ENCODE data around the gene SYNGAP1.

Gene SYNGAP1

DNA sequence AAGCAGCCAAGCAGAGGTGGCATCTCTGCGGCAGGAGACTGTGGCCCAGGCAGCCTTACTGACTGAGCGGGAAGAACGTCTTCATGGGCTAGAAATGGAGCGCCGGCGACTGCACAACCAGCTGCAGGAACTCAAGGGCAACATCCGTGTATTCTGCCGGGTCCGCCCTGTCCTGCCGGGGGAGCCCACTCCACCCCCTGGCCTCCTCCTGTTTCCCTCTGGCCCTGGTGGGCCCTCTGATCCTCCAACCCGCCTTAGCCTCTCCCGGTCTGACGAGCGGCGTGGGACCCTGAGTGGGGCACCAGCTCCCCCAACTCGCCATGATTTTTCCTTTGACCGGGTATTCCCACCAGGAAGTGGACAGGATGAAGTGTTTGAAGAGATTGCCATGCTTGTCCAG lies 15.0 kb upstream of the SYNGAP1 start:
- WGBS, 2 donors (ENCODE audit: extremely low coverage in 2 of 2, insufficient read length in 2 of 2, insufficient replicate concordance in 1 of 2), result no CpG with 5 or more reads among the region's 17 CpGs

DNA sequence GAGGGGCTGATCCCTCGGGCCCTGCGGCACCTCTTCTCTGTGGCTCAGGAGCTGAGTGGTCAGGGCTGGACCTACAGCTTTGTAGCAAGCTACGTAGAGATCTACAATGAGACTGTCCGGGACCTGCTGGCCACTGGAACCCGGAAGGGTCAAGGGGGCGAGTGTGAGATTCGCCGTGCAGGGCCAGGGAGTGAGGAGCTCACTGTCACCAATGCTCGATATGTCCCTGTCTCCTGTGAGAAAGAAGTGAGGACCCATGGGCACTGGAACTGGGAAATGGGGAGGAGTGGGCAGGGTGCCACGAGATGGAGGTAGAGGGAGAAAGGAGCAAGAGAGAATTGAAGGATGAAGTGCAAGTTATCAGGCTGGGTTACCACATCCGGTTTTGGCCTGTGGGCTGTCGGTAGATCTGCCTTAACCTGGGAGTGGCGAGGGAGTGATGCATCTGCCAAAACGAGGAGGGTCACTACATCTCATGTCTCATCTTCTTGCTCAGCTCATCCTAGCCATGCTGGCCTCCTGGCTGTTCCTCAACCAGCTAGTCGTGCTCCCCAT lies 14.4 kb upstream of the SYNGAP1 start:
- no peaks in the 10 kb centered on the region for H3K27me3 ChIP-seq (ENCODE audit: control insufficient read depth in 3 of 3, insufficient read depth in 3 of 3, low read depth in 1 of 3, low read length in 3 of 3)
- H2BK12ac ChIP-seq (ENCODE audit: low read length), result no peak overlapping the region
- H3K9me3 ChIP-seq (replicated peaks in 1 of 2; ENCODE audit: control insufficient read depth in 2 of 2, insufficient read depth in 1 of 2, low read depth in 1 of 2, low read length in 2 of 2), result no peaks in the 10 kb centered on the region
- peaks cover 0 to 4% of the 10 kb centered on the region in 2 donors for H3K4me1 ChIP-seq (ENCODE audit: control insufficient read depth in 2 of 2, insufficient read depth in 1 of 2, low read depth in 1 of 2, low read length in 2 of 2)
- H2BK5ac ChIP-seq (ENCODE audit: low read length), result no peak overlapping the region
- no peak overlapping the region for H3K4ac ChIP-seq (ENCODE audit: low read length)
- no peak overlapping the region for H3K4me2 ChIP-seq (ENCODE audit: insufficient read depth, low read length, poor library complexity, severe bottlenecking)
- H3K9ac ChIP-seq (ENCODE audit: low read depth, low read length, poor library complexity), result no peak overlapping the region
- H4K8ac ChIP-seq (ENCODE audit: low read depth, low read length), result peak overlapping the region; percentile 83
- no peak overlapping the region for H2AFZ ChIP-seq (ENCODE audit: low read length)
- H2BK15ac ChIP-seq (ENCODE audit: low read length), result no peak overlapping the region
- DNase-seq (ENCODE audit: low spot score), result no peak
- no CpG with 5 or more reads among the region's 15 CpGs for WGBS, 2 donors (ENCODE audit: extremely low coverage in 2 of 2, insufficient read length in 2 of 2, insufficient replicate concordance in 1 of 2)
- H2AK5ac ChIP-seq (ENCODE audit: low read depth, low read length), result no peak overlapping the region
- H4K91ac ChIP-seq (ENCODE audit: low read depth, low read length, poor library complexity), result no peak overlapping the region
- H3K14ac ChIP-seq (ENCODE audit: low read length), result no peak overlapping the region
- H2BK120ac ChIP-seq (ENCODE audit: low read depth, low read length), result no peak overlapping the region
- H3K18ac ChIP-seq (ENCODE audit: low read length), result no peak overlapping the region
- no peaks in the 10 kb centered on the region for H3K79me1 ChIP-seq (ENCODE audit: low read depth, low read length)
- no peak overlapping the region for H3K23ac ChIP-seq (ENCODE audit: low read depth, low read length, poor library complexity)
- H3K4me3 ChIP-seq (ENCODE audit: low read length in 2 of 2), result no peak overlapping the region
- no peak overlapping the region for H3K27ac ChIP-seq (replicated peaks; ENCODE audit: low read length)
- H3K36me3 ChIP-seq (replicated peaks in 1 of 2; ENCODE audit: control insufficient read depth in 2 of 2, insufficient read depth in 2 of 2, low read length in 2 of 2), result peaks cover 47 to 88% of the 10 kb centered on the region in 2 donors

More for the DNA sequence above, 15.0 kb upstream of the SYNGAP1 start:
- H3K18ac ChIP-seq (ENCODE audit: low read length), result no peak overlapping the region
- H3K9ac ChIP-seq (ENCODE audit: low read depth, low read length, poor library complexity), result no peak overlapping the region
- H3K27me3 ChIP-seq (ENCODE audit: control insufficient read depth in 3 of 3, insufficient read depth in 3 of 3, low read depth in 1 of 3, low read length in 3 of 3), result no peaks in the 10 kb centered on the region
- no peak overlapping the region for H3K14ac ChIP-seq (ENCODE audit: low read length)
- H3K9me3 ChIP-seq (replicated peaks in 1 of 2; ENCODE audit: control insufficient read depth in 2 of 2, insufficient read depth in 1 of 2, low read depth in 1 of 2, low read length in 2 of 2), result no peaks in the 10 kb centered on the region
- DNase-seq (ENCODE audit: low spot score), result no peak
- no peak overlapping the region for H3K23ac ChIP-seq (ENCODE audit: low read depth, low read length, poor library complexity)
- H2BK5ac ChIP-seq (ENCODE audit: low read length), result no peak overlapping the region
- H3K36me3 ChIP-seq (replicated peaks in 1 of 2; ENCODE audit: control insufficient read depth in 2 of 2, insufficient read depth in 2 of 2, low read length in 2 of 2), result peaks cover 48 to 94% of the 10 kb centered on the region in 2 donors
- H4K91ac ChIP-seq (ENCODE audit: low read depth, low read length, poor library complexity), result no peak overlapping the region
- no peak overlapping the region for H3K27ac ChIP-seq (replicated peaks; ENCODE audit: low read length)
- H2AFZ ChIP-seq (ENCODE audit: low read length), result no peak overlapping the region
- no peak overlapping the region for H2BK12ac ChIP-seq (ENCODE audit: low read length)
- peaks cover 0 to 4% of the 10 kb centered on the region in 2 donors for H3K4me1 ChIP-seq (ENCODE audit: control insufficient read depth in 2 of 2, insufficient read depth in 1 of 2, low read depth in 1 of 2, low read length in 2 of 2)
- no peak overlapping the region for H2BK15ac ChIP-seq (ENCODE audit: low read length)
- H3K79me1 ChIP-seq (ENCODE audit: low read depth, low read length), result no peaks in the 10 kb centered on the region
- no peak overlapping the region for H2AK5ac ChIP-seq (ENCODE audit: low read depth, low read length)
- H3K4me2 ChIP-seq (ENCODE audit: insufficient read depth, low read length, poor library complexity, severe bottlenecking), result no peak overlapping the region
- no peak overlapping the region for H4K8ac ChIP-seq (ENCODE audit: low read depth, low read length)
- no peak overlapping the region for H3K4ac ChIP-seq (ENCODE audit: low read length)
- H3K4me3 ChIP-seq (ENCODE audit: low read length in 2 of 2), result no peak overlapping the region
- H2BK120ac ChIP-seq (ENCODE audit: low read depth, low read length), result no peak overlapping the region

DNA sequence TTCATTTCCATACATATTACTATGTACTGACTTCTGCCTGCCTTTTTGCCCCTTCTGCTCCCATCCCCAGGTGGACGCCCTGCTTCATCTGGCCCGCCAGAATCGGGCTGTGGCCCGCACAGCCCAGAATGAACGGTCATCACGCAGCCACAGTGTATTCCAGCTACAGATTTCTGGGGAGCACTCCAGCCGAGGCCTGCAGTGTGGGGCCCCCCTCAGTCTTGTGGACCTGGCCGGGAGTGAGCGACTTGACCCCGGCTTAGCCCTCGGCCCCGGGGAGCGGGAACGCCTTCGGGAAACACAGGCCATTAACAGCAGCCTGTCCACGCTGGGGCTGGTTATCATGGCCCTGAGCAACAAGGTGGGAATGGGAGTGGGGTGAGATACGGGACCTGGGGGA lies 13.7 kb upstream of the SYNGAP1 start:
- no peak overlapping the region for H2BK120ac ChIP-seq (ENCODE audit: low read depth, low read length)
- H3K4ac ChIP-seq (ENCODE audit: low read length), result no peak overlapping the region
- H3K27me3 ChIP-seq (ENCODE audit: control insufficient read depth in 3 of 3, insufficient read depth in 3 of 3, low read depth in 1 of 3, low read length in 3 of 3), result no peaks in the 10 kb centered on the region
- peaks cover 47 to 82% of the 10 kb centered on the region in 2 donors for H3K36me3 ChIP-seq (replicated peaks in 1 of 2; ENCODE audit: control insufficient read depth in 2 of 2, insufficient read depth in 2 of 2, low read length in 2 of 2)
- peaks cover 0 to 4% of the 10 kb centered on the region in 2 donors for H3K4me1 ChIP-seq (ENCODE audit: control insufficient read depth in 2 of 2, insufficient read depth in 1 of 2, low read depth in 1 of 2, low read length in 2 of 2)
- WGBS, 2 donors (ENCODE audit: extremely low coverage in 2 of 2, insufficient read length in 2 of 2, insufficient replicate concordance in 1 of 2), result no CpG with 5 or more reads among the region's 17 CpGs
- no peak overlapping the region for H3K9ac ChIP-seq (ENCODE audit: low read depth, low read length, poor library complexity)
- H2BK12ac ChIP-seq (ENCODE audit: low read length), result no peak overlapping the region
- no peak overlapping the region for H3K14ac ChIP-seq (ENCODE audit: low read length)
- H3K23ac ChIP-seq (ENCODE audit: low read depth, low read length, poor library complexity), result no peak overlapping the region
- H4K8ac ChIP-seq (ENCODE audit: low read depth, low read length), result no peak overlapping the region
- no peak overlapping the region for H3K4me3 ChIP-seq (ENCODE audit: low read length in 2 of 2)
- no peaks in the 10 kb centered on the region for H3K79me1 ChIP-seq (ENCODE audit: low read depth, low read length)
- H3K18ac ChIP-seq (ENCODE audit: low read length), result no peak overlapping the region
- H2AFZ ChIP-seq (ENCODE audit: low read length), result no peak overlapping the region
- H3K4me2 ChIP-seq (ENCODE audit: insufficient read depth, low read length, poor library complexity, severe bottlenecking), result no peak overlapping the region
- H3K27ac ChIP-seq (replicated peaks; ENCODE audit: low read length), result no peak overlapping the region
- no peak for DNase-seq (ENCODE audit: low spot score)
- H3K9me3 ChIP-seq (replicated peaks in 1 of 2; ENCODE audit: control insufficient read depth in 2 of 2, insufficient read depth in 1 of 2, low read depth in 1 of 2, low read length in 2 of 2), result no peaks in the 10 kb centered on the region
- no peak overlapping the region for H4K91ac ChIP-seq (ENCODE audit: low read depth, low read length, poor library complexity)
- H2BK15ac ChIP-seq (ENCODE audit: low read length), result no peak overlapping the region
- no peak overlapping the region for H2BK5ac ChIP-seq (ENCODE audit: low read length)
- no peak overlapping the region for H2AK5ac ChIP-seq (ENCODE audit: low read depth, low read length)

DNA sequence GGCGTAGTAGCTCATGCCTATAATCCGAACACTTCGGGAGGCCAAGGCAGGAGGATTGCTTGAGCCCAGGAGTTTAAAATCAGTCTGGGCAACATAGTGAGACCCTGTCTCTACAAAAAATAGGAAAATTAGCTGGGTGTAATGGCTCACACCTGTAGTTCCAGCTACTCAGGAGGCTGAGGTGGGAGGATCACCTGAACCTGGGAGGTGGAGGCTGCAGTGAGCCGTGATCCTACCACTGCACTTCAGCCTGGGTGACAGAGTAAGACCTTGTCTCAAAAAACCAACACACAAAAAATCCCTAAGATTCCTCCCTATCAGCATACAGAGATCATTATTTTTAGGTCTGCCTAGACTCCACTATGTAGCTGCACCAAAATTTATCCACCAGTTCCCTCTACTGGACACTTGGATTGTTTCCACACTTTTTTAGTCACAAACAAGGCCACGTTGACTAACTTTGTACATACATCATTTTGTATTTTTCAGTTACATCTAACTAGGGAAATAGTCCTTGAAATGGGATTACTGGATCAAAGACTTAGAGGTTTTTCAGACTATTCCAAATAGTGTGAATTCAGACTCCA lies 12.6 kb upstream of the SYNGAP1 start:
- H2BK12ac ChIP-seq (ENCODE audit: low read length), result no peak overlapping the region
- no peak for DNase-seq (ENCODE audit: low spot score)
- H2BK120ac ChIP-seq (ENCODE audit: low read depth, low read length), result no peak overlapping the region
- H3K14ac ChIP-seq (ENCODE audit: low read length), result no peak overlapping the region
- no peak overlapping the region for H3K23ac ChIP-seq (ENCODE audit: low read depth, low read length, poor library complexity)
- no peak overlapping the region for H4K91ac ChIP-seq (ENCODE audit: low read depth, low read length, poor library complexity)
- no peak overlapping the region for H3K27ac ChIP-seq (replicated peaks; ENCODE audit: low read length)
- H2AFZ ChIP-seq (ENCODE audit: low read length), result no peak overlapping the region
- H3K27me3 ChIP-seq (ENCODE audit: control insufficient read depth in 3 of 3, insufficient read depth in 3 of 3, low read depth in 1 of 3, low read length in 3 of 3), result no peaks in the 10 kb centered on the region
- H3K79me1 ChIP-seq (ENCODE audit: low read depth, low read length), result no peaks in the 10 kb centered on the region
- H3K9me3 ChIP-seq (replicated peaks in 1 of 2; ENCODE audit: control insufficient read depth in 2 of 2, insufficient read depth in 1 of 2, low read depth in 1 of 2, low read length in 2 of 2), result no peaks in the 10 kb centered on the region
- H3K18ac ChIP-seq (ENCODE audit: low read length), result no peak overlapping the region
- no peak overlapping the region for H3K4me3 ChIP-seq (ENCODE audit: low read length in 2 of 2)
- H3K36me3 ChIP-seq (replicated peaks in 1 of 2; ENCODE audit: control insufficient read depth in 2 of 2, insufficient read depth in 2 of 2, low read length in 2 of 2), result peaks cover 43 to 73% of the 10 kb centered on the region in 2 donors
- H3K4me1 ChIP-seq (ENCODE audit: control insufficient read depth in 2 of 2, insufficient read depth in 1 of 2, low read depth in 1 of 2, low read length in 2 of 2), result peaks cover 2 to 4% of the 10 kb centered on the region in 2 donors
- H3K4me2 ChIP-seq (ENCODE audit: insufficient read depth, low read length, poor library complexity, severe bottlenecking), result no peak overlapping the region
- H3K4ac ChIP-seq (ENCODE audit: low read length), result no peak overlapping the region
- no peak overlapping the region for H2BK15ac ChIP-seq (ENCODE audit: low read length)
- no peak overlapping the region for H2AK5ac ChIP-seq (ENCODE audit: low read depth, low read length)
- H2BK5ac ChIP-seq (ENCODE audit: low read length), result no peak overlapping the region
- no peak overlapping the region for H4K8ac ChIP-seq (ENCODE audit: low read depth, low read length)
- no CpG with 5 or more reads among the region's 5 CpGs for WGBS, 2 donors (ENCODE audit: extremely low coverage in 2 of 2, insufficient read length in 2 of 2, insufficient replicate concordance in 1 of 2)
- H3K9ac ChIP-seq (ENCODE audit: low read depth, low read length, poor library complexity), result no peak overlapping the region

All from neuronal stem cell (in vitro differentiated cells).